HG02623 (cell line): Measurements from ENCODE around the gene FOXRED1.
A peak's percentile ranks its signal among the peaks of the same experiment; 100 is the strongest.

ENCODE experiments used
- ATAC-seq: cut with Tn5 transposase; IDR thresholded peaks from one replicate; pipeline ENCODE4 v1.9.1; 2021; ENCODE audit warnings: moderate library complexity; ENCODE audit not compliant: unreplicated experiment

Gene FOXRED1

DNA sequence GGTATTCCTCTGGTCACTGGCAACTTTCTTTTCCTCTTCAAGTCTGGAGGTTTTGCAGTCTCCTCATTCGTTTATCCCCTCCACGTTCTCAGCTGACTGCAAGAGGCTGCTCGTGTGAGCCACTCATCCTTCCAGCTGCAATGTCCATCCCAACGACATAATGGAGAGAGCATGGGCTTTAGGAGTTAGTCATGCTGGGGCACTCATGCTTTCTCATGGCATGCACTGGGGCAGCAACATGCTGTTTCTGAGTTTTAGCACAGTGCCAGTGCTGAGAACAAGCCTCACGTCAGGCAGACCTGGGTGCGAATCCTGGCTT is 42.0 kb downstream of the FOXRED1 start:
- no peak for ATAC-seq

- peak; percentile 49 for ATAC-seq
Observed at GRCh38 chr11:126311401-126312291, 42.7 kb downstream of the FOXRED1 start.

DNA sequence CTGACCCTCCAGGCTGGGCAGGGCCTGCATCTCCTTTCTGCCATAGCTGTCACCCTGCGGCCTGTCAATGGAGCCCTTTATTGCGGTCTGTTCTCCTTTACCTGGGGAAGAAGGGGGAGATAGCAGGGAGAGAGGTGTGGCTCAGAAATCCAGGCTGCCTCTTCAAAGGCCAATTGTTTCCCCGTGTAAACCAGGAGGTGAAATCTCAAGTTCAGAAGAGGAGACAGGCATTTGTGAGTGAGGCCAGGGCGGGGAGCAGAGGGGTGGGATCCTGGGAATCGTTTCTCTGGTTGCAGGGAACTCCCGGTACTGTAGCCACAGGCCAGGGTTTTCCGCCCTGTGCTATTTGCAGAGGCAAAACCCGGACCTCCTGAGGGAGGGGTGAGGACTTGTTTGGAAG is 44.0 kb downstream of the FOXRED1 start:
- no peak for ATAC-seq

GRCh38 chr11:126313826-126314225 is 44.9 kb downstream of the FOXRED1 start:
- no peak for ATAC-seq

GRCh38 chr11:126317432-126317755 is 48.4 kb downstream of the FOXRED1 start:
- no peak for ATAC-seq

DNA sequence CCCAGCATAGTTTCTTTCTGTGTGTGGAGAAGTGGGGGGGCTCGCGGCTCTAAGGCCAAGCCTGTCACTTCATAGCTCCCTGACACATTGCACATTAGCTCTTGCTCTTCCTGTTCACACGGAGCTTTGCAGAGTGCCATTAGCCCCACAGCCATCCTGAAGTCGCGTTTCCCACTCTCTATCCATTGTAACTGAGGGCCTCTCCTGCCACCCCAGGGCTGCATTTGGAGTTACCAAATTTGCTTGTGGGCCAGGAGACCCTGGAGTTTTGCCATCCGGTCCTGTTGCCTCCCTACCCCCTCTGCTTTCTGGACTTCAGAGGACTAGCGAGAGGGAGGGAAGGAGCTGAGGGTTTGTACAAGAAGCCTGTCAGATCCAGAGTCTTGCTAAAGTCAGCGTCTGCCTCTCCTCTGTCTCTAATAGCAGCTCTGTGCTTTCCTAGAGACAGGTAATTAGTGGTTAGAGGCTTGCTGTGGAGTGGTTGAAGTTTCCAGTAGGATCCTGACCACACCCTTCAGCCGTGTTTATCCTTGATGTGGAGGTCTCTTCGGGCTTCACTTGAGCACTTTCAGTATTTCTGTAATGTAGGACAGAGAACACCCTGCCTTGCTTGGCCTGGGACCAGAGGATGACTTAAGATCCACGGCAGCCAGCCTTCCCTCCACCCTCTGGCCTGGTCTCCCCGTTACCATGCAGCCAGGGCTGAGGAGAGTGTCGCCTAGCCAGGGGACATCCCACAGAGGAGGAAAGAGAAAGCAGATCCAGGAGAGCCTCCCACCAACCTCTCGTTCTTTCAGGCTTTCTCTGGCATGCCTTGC is 49.0 kb downstream of the FOXRED1 start:
- ATAC-seq = peak; percentile 27

- ATAC-seq = peak; percentile 88
Observed at GRCh38 chr11:126318574-126319373, 49.8 kb downstream of the FOXRED1 start.

DNA sequence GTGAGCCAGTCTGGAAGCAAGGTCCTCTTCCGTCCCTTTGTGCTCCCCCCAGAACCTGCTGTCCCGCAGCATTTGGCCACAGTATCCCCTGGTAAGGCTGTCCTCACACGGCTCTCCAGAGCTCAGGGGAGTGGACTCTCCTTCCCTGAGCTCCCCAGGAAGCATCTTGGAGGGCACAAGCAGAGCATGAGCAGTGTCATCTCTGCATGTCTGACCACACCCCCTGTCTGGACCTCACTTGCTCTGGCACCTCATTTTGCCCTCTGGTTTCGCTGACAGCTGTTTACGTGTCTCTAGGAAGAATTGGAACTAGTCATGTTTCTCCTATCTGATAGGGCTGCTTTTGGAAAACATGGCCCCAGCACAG is 50.4 kb downstream of the FOXRED1 start:
- no peak for ATAC-seq

- ATAC-seq = no peak
Observed at GRCh38 chr11:126322996-126323395, 54.0 kb downstream of the FOXRED1 start.

DNA sequence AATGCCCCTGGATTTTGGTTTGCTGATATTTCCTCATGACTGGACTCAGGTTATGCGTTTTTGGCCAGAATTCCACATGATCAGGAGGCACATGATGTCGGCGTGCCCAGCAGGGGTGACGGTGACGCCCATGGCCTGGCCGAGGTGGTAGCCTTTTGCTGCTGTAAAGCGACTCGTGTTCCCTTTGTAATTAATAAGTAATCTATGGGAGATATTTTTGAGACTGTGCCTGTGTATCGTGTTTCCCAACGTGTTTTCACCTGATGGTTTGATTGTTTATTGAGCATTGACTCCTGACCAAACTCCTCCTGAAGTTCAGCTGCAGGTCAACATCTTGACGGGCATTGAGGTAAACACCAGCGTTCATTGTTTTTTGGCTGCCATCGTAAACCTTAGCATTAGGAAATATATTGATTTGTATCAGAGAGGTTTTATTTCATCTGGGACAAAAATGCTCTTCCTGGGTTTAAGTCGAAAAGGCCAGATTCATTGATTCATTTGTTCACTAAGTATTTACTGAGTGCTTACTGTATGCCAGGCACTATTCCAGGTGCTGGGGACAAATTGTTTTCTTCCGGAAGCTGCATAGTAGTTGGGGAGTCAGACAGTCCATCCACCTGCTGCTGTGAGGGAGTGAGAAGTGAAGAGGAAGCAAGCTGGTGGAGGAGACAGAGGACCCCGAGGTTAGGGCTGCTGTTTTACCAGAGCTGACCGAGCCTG is 58.5 kb downstream of the FOXRED1 start:
- ATAC-seq = no peak
